K562 (cell line): ENCODE measurements around the gene CCDC85C. TPM values are rescaled to one million over a fixed set of nuclear protein-coding genes. Genes with fewer than 3 reads are reported as not detected.
A peak's percentile ranks its signal among the peaks of the same experiment; 100 is the strongest.

Source experiments
- ATAC-seq: fragments of 200-7000 bp; cut with Tn5 transposase; 3 replicates; pipeline ENCODE4 v1.9.1; 2020; ENCODE audit warnings: moderate library complexity
- BruUV-seq: library from RNA; stranded (reverse); fragments of 400-500 nt; replicated peaks from 2 replicates; lab custom pipeline; 2021; lab: Mats Ljungman, UMichigan
- CTCF ChIA-PET: fragments of 300-600 bp; formaldehyde crosslinking; extraction: SDS; loops from one replicate; lab custom pipeline; 2021; ENCODE audit warnings: low intra/inter-chr PET ratio; lab: Yijun Ruan, JAX
- POLR2A ChIA-PET: fragments of 300-600, 350-650 bp; sonication (Branson Sonifier 250); formaldehyde crosslinking; extraction: SDS; loops from one replicate; lab custom pipeline; 2021; ENCODE audit warnings: antibody characterized with exemption, inconsistent platforms; lab: Yijun Ruan, JAX
- DNase-seq, 4 experiments: peaks; one replicate each; pipeline versions ENCODE4 v3.0.0 to v3.0.0-alpha.2; 2011 to 2018; ENCODE audit warnings: low spot score in 3 of 4, mixed read lengths in 3 of 4; ENCODE audit errors: extremely low read depth in 1 of 4
- FAIRE-seq: peaks from 2 replicates; lab custom pipeline; 2011; peaks lifted over from hg19 to GRCh38; lab: Jason Lieb, UNC
- H2AFZ ChIP-seq: 2 replicates; pipeline ENCODE4 v1.6.0; 2011; ENCODE audit warnings: low read depth, low read length, control low read depth, inconsistent platforms
- H3K27ac ChIP-seq: fragments of 200-600 bp; 3 replicates; pipeline ENCODE4 v1.8.0; 2011; ENCODE audit warnings: low read depth, mild to moderate bottlenecking, control low read depth, inconsistent platforms, low read length, moderate library complexity, mixed read lengths; ENCODE audit errors: extremely low read depth
- H3K27me3 ChIP-seq, 2 experiments: fragments of 300-600 bp in 1 of 2; 2 replicates in 1 of 2; 3 replicates in 1 of 2; pipeline versions ENCODE4 v1.6.0 to v1.8.0; 2011; ENCODE audit warnings: inconsistent platforms in 2 of 2, low read length in 2 of 2, mild to moderate bottlenecking in 1 of 2, mixed read lengths in 1 of 2, moderate library complexity in 1 of 2; ENCODE audit not compliant: control insufficient read depth in 2 of 2, insufficient read depth in 2 of 2
- H3K36me3 ChIP-seq: fragments of 300-600 bp; 3 replicates; pipeline ENCODE4 v1.8.0; 2011; ENCODE audit warnings: mild to moderate bottlenecking, low read length, inconsistent platforms; ENCODE audit not compliant: control insufficient read depth, insufficient read depth
- H3K4me1 ChIP-seq, 2 experiments: fragments of 200-600 bp in 1 of 2; replicated peaks in 1 of 2; 2 replicates in 1 of 2; 3 replicates in 1 of 2; pipeline versions ENCODE4 v1.5.1 to v1.8.0; 2011; ENCODE audit warnings: inconsistent platforms in 2 of 2, low read length in 2 of 2, mild to moderate bottlenecking in 1 of 2, mixed read lengths in 1 of 2, moderate library complexity in 1 of 2; ENCODE audit not compliant: control insufficient read depth in 2 of 2, insufficient read depth in 2 of 2
- H3K4me2 ChIP-seq: 2 replicates; pipeline ENCODE4 v1.6.1; 2011; ENCODE audit warnings: low read length, control low read depth, inconsistent platforms, mixed read lengths; ENCODE audit not compliant: insufficient read depth
- H3K4me3 ChIP-seq: fragments of 200-600 bp; sonication (generic), shearing (Covaris generic); 2 replicates; pipeline ENCODE4 v1.5.1; 2016; ENCODE audit warnings: control low read depth, inconsistent platforms
- H3K79me2 ChIP-seq: fragments of 200-600 bp; 3 replicates; pipeline ENCODE4 v1.8.0; 2011; ENCODE audit warnings: low read length, inconsistent platforms; ENCODE audit not compliant: control insufficient read depth, insufficient read depth
- H3K9ac ChIP-seq, 2 experiments: 2 replicates each; pipeline versions ENCODE4 v1.6.0 to v1.6.1; 2011; ENCODE audit warnings: low read depth in 2 of 2, low read length in 2 of 2, control low read depth in 1 of 2, inconsistent platforms in 1 of 2, mild to moderate bottlenecking in 1 of 2, mixed read lengths in 1 of 2; ENCODE audit not compliant: insufficient read depth in 1 of 2
- H3K9me1 ChIP-seq: one replicate; pipeline ENCODE4 v1.6.0; 2011; ENCODE audit warnings: inconsistent platforms, mild to moderate bottlenecking, low read length, moderate library complexity; ENCODE audit not compliant: control insufficient read depth, insufficient read depth
- H3K9me3 ChIP-seq: replicated peaks from 2 replicates; pipeline ENCODE4 v1.5.1; 2011; ENCODE audit warnings: low read depth, low read length, inconsistent platforms; ENCODE audit not compliant: control insufficient read depth, insufficient read depth
- H4K20me1 ChIP-seq: replicated peaks from 2 replicates; pipeline ENCODE4 v1.6.1; 2011; ENCODE audit warnings: low read length, inconsistent platforms, mixed read lengths; ENCODE audit not compliant: control insufficient read depth, insufficient read depth
- POLR2G ChIP-seq: fragments of 200-400 bp; formaldehyde crosslinking; IDR thresholded peaks from 2 replicates; pipeline ENCODE4 v1.6.1; 2017; ENCODE audit warnings: low read depth, mild to moderate bottlenecking, antibody characterized with exemption, low read length, moderate library complexity
- ZNF146 ChIP-seq: IDR thresholded peaks from one replicate; pipeline ENCODE4 v1.6.1; 2018; ENCODE audit warnings: missing compliant biosample characterization; ENCODE audit not compliant: unreplicated experiment
- WGBS: fragments of 100-300 bp; shearing (Covaris generic); methylation state at CpG from one replicate; pipeline ENCODE4 v1.1.6; 2016; ENCODE audit warnings: low coverage, mixed read lengths; ENCODE audit not compliant: insufficient coverage; ENCODE audit errors: missing lambda C conversion rate; 5-methylcytosine and 5-hydroxymethylcytosine counted together
- in situ Hi-C: fragments of 300-500 bp; cut with MboI; formaldehyde crosslinking; loops from 4 replicates; pipeline ENCODE4 v1.15.0; 2018; ENCODE audit warnings: inconsistent platforms, mixed read lengths
- intact Hi-C: fragments of 100-400 bp; cut with micrococcal nuclease; formaldehyde crosslinking; loops from 2 replicates; pipeline ENCODE4 v1.14.2; 2022
- polyA plus RNA-seq, 8 experiments: library from polyadenylated mRNA; depleted of rRNA in 4 of 8; stranded (reverse) in 5 of 8; unstranded in 3 of 8; fragments of >200 nt; fragmentation: Nextera tagmentation in 2 of 8; fragmentation: Illumina TruSeq in 1 of 8; extraction: Ambion mirVana in 2 of 8; extraction: Trizol in 1 of 8; gene quantifications; 2 replicates each; pipeline versions ENCODE4 v1.2.1 to v1.2.3, GENCODE V29; 2011 to 2014; ENCODE audit warnings: inconsistent platforms in 1 of 8, missing spikeins in 1 of 8
- total RNA-seq, 7 experiments: library from RNA; depleted of rRNA in 6 of 7; stranded (reverse); fragments of >200 nt in 6 of 7; fragmentation: Illumina TruSeq in 2 of 7; extraction: Trizol in 2 of 7; gene quantifications; 2 replicates each; pipeline versions ENCODE4 v1.2.1 to v1.2.3, GENCODE V29; 2011 to 2021; ENCODE audit warnings: low replicate concordance in 1 of 7

CCDC85C gene
- total and polyA plus RNA-seq, 9 of the 15 experiments (the other 6 are each of a cell fraction or from before 2014, with no cell fraction given): 0.18 to 22.0 (median 6.3) TPM

DNA sequence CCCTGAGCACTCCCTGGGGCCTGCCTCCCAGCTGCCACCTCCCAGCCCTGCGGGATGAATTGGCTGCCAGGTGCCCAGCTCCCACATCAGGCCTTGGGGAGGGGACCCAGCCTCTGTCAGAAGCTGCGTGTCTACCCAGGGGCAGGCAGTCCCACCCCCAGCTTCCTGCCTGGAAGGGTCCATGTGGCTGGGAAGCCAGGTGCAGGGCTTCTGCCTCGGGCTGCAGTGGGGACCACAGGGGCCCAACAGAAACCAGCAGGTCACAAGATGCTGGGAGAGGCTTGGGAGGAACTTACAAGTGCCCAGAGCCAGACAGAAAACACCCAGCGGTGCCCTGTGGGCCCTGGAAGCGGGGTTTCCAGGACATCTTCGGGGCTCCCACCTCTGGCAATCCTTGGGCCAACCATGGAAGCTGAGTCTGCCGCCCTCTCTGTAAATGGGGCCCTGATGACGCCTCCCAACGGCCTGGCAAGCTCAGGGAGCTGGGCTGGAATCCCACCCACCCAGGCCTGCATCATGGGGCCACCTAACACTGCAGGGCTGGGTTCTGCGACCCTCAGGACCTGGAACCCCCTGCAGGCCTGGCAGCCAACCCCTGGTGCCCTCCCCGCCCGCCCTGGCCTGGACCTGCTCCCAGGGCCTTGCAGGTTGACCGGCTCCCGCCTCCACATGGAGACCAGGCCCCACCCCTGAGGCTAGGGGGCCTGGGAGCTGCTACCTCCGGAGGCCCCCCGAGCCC is 86.2 kb downstream of the CCDC85C start:
- H3K4me2 ChIP-seq: no peak overlapping the region
- no peaks in the 10 kb centered on the region for H3K27me3 ChIP-seq
- no peak overlapping the region for H3K27ac ChIP-seq
- H3K9ac ChIP-seq: no peak overlapping the region
- no peaks in the 10 kb centered on the region for H3K9me1 ChIP-seq
- no peak for FAIRE-seq
- H3K79me2 ChIP-seq: no peaks in the 10 kb centered on the region
- no peak for DNase-seq
- ATAC-seq: peak; percentile 15
- ChIA-PET CTCF (interaction anchor here (0.8 to 3.1 kb wide), 3 partner anchors 111 to 429 kb away, joined by 3 to 22 read pairs (median 13); no protein-coding TSS in a partner anchor), POLR2A (interaction anchor here (0.8 kb wide), 1 partner anchor 11 kb away, joined by 5 read pairs; no protein-coding TSS in a partner anchor)
- H3K9me3 ChIP-seq: no peaks in the 10 kb centered on the region
- 60% methylated on average over 10 of the region's 16 CpGs for WGBS
- peaks cover 4 to 32% of the 10 kb centered on the region in 2 experiments for H3K4me1 ChIP-seq
- H3K36me3 ChIP-seq: peaks cover 6% of the 10 kb centered on the region; the same call in 1 of the 3 replicates
- BruUV-seq: no TSS peak
- intact Hi-C loops: loop anchor here (1.0 to 2.0 kb wide), 2 partner anchors 111 to 367 kb away; no protein-coding TSS in a partner anchor
- in situ Hi-C loops: no loop called here
- H4K20me1 ChIP-seq: 0 out of 2 replicates have a peak, but pooled peaks cover 6% of the 10 kb centered on the region
- TF ChIP-seq ZNF146 (CRISPR knock-in tag) (no peak), POLR2G (peak; percentile 11; the same call in 1 of the 2 replicates)
- H2AFZ ChIP-seq: no peak overlapping the region
- H3K4me3 ChIP-seq: no peak overlapping the region
